G401.6 (cell line): Measurements from ENCODE around the gene ZFR2.

Experiments
- FAIRE-seq: peaks from 2 replicates; lab custom pipeline; 2012; peaks lifted over from hg19 to GRCh38; lab: Jason Lieb, UNC

The ZFR2 gene

DNA sequence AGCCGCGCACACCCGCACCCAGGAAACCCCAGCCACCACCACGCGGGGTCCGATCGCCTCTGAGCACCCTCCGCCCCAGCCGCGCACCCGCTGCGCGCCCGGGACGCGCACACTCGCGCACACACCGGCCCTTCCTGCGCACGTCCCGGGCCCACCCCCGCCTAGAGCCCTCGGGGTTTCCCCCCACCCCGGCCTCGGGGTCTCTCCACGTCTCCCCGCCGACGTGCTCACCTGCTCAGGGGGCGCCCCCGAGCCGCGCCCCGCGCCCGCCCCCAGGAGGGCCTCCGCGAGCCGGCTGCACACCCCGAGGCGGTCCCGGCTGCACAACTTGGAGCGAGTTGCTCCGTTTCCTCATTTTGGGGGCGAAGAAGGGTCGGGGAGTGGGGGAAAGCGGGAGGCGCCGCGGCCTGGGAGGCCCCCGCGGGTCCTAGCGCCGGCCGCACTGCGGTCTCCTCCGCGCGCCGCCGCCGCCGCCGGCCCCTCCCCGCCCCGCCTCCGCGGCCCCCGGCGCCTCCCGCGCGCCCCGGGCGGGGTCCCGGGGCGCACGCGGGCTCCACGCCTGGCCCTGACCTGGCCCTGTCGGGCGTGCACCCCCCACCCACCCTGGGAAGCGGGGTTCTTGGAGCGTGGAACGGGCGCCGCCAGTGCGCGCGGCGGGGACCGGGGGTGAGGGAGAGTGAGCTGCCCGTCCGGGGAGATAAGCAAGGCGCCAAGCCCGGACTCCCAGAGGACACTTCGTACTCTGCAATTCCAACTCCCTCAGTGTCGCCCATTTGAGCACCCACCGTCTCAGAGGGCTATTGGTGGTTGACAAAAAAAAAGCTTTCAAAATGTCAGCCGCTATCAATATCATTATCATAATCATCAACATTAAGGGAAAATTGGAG, 82.7 kb downstream of the ZFR2 start, which contains the start of gene MATK:
Gene MATK (minus strand): TSS at position 444 of the 887 bp plus-strand sequence. CDS start 1,246 bp downstream, outside the sequence.
- no peak for FAIRE-seq

DNA sequence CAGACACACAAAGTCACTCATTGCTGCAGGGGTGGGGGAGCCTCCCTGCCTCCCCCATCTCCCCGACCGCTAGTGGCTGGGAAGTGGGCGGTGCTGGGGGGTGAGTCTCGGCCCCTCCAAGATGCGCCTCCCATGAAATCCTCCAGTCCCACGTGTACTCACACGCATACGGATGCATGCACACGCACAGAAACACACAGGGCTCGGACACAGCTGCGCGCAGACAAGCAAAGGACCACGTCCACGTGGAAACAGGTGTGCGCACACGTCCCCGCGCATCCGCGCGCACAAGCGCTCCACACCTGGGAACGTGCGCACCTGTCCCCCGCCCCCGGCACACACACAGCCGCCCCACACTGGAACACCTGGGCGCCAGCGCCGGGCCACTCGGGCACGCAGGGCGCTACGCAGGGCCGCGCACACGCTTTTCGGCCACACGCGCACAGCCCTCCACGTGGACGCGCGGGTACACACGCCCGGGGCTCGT, 83.3 kb downstream of the ZFR2 start:
- no peak for FAIRE-seq

DNA sequence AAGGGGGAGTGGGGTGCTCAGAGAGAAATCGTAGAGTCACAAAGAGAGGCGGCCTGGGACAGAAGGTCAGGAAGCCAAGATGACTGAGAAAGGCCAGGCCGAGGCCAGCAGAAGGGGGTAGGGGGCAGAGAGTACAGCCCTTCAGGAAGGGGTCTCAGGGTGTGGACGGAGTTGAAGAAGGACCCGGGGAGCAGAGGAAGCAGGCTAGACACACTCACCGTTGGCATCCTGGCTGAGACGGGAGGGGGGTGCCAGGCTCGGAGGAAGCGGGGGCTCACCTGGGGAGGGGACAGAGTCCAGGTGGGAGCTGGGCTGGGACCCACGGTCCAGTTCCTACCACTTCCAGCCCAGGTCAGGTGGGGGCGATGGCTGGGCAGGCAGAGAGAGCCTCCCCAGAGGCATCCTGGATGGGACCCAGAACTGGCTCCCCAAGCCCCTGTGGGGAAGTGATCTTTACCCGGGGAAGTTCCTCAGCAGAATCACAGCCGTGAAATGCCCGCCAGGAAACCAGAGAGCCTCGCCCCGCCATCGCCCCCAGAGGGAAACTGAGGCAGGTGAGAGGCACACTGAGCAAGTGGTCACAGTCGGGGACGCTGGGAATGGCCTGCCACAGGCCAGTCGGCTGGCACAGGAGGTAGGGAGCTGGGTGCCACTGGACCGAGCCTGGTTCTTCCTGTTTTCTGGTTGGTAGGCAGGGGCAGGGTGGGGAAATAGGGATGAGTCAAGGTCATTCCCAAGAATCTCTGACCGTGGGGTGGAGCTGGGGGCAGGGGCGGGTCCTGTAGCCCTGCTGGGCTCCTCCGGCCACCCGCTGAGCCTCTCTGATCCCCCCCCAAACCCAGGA, 84.0 kb downstream of the ZFR2 start:
- no peak for FAIRE-seq

DNA sequence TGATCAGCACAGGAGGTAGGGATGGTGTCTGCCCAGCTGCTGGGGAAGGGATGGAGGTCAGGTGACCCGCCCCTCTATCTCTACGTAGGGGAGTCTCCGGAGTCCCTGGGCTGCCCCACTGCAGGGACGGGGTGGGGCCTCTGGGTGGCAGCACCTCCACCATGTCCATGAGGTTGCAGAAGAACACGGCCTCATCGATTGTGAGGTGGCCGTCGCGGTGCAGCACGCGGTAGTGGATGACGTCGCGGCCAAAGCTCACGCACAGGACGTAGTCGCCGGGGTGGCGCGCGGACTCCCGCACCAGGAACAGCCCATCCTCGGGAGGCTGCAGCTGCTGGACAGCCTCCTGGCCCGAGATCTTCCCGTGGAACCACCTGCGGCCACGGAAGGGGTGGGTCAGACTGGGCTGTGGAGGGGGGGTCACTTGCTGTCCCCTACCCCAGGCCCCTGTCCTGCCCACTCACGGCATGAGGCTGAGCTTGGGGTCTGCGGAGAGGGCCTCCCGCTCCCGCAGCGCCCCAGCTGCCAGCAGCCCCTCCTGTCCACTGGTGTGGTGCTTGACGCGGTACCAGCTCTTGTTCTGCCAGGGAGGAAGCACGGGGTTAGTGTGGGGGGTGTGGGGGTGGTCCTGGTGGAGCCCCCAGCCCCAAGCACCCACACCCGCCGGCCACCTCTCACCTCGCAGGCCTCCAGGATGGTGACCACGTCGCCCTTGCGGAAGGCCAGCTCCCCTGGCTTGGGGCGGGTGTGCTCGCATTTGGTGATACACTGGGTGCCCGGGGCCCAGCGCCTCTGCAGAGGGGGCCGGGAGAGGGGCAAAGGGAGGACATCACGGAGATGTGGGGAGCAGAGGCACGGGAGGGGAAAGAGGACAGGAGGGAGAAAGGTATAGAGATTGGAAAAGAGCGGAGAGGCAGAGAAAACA, 84.9 kb downstream of the ZFR2 start:
- FAIRE-seq: no peak

GRCh38 chr19:3782903-3783302, 85.9 kb downstream of the ZFR2 start:
- no peak for FAIRE-seq

GRCh38 chr19:3782330-3782729, 86.5 kb downstream of the ZFR2 start:
- FAIRE-seq: no peak

- no peak for FAIRE-seq
Observed at GRCh38 chr19:3781603-3782002, 87.2 kb downstream of the ZFR2 start.

GRCh38 chr19:3780786-3781304, 88.0 kb downstream of the ZFR2 start:
- FAIRE-seq: no peak

- FAIRE-seq: no peak
Observed at GRCh38 chr19:3778899-3779723, 89.7 kb downstream of the ZFR2 start.

GRCh38 chr19:3778104-3778867, 90.6 kb downstream of the ZFR2 start:
- no peak for FAIRE-seq

- no peak for FAIRE-seq
Observed at GRCh38 chr19:3776479-3777040, 92.3 kb downstream of the ZFR2 start.

DNA sequence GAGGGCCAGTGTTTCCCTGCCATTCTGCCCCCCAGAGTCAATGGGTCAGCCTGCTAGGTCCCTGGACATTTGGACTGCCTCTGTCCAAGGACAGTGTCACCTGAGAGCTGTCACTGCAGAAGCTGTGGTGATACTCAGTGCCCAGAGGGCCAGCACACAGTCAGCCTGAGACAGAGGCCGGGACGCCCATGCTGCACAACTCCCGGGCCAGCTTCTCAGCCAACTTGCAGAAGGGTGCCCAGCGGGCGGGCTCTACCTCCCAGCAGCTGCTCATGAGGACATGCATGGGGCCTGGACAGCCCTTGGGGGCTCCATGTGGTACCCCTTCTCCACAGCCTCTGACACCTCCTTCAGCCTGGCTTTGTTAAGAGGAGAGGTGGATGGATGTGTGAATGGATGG, 93.0 kb downstream of the ZFR2 start:
- FAIRE-seq: no peak

GRCh38 chr19:3775374-3775711, 93.5 kb downstream of the ZFR2 start:
- FAIRE-seq: no peak

GRCh38 chr19:3774621-3775373, 94.0 kb downstream of the ZFR2 start:
- no peak for FAIRE-seq

GRCh38 chr19:3773814-3774515, 94.9 kb downstream of the ZFR2 start:
- no peak for FAIRE-seq

DNA sequence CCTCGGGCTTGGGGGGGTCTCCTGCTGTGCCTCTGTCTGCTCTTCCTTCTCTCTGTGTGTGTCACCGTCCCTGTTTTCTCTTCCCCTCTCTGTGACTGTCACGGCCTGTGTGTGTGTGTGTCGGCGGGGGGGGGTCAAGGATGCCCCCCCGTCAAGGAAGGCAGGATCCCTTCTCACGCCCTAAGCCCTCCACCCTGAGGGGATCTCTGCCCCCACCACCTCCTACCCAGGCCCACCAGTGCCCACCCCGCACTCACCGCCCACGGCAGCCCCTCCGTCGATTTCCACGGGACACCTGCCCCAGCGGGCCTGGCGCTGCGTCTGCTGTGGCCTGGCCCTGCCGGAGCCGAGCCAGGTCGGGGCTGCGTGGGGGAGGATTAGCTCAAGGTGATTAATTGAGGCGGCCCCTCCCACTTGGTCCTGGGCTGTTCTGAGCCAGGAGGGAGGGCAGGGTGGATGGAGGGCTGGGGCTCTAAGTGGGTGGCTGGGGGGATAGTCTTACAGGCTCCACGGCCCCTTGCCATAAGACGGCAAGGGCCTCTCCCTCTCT, 96.9 kb downstream of the ZFR2 start, which contains the start of gene RAX2:
Gene RAX2 (minus strand): TSS at position 323 of the 550 bp plus-strand sequence. CDS start 486 bp downstream, outside the sequence.
- FAIRE-seq: no peak

DNA sequence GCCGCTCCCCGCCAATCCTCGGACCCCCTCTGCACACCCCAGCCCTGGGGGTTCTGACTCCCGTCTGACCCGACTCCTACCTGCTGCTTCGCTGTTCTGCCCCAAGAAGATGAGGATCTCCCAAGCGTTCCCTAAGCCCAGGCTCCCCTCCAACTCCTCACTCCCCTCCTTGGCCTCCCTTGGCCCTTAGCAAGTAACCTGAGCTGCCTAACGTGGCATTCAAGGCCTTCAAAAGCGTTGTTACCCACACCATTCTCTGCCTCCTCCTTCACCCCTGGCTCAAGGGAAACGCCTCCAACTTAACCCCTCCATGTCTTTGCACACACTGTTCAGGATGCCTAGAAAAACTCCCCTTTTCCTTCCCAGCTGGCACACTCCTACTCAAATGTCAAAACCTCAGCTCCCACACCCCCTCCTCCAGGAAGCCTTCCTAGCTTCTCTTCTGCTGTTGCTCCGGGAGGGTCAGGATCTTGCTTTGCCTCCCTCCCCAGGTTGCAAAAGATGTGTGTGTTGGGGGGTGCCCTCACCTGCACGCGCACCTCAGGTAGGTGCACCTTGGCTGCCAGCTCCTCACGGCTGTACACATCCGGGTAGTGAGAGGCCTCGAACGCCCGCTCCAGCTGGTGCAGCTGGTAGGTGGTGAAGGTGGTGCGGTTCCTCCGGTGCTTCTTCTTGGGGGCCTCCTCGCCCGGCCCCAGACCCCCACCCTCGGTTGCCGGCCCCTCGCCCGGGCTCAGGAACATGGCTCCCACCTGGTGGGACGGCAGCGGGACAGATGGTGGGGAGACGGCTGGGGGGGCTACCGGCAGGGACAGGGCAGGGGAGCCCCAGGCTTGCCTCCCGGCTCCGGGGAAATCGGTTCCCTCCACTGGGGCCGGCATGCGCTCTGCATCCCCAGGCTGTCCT, 97.6 kb downstream of the ZFR2 start:
- FAIRE-seq: peak; percentile 65
